HUDEP-2 (cell line): ENCODE data around the gene SP140.

Experiments used
- DNase-seq, 76 experiments: peaks; one replicate each; lab custom pipeline; 2025; ENCODE audit not compliant: unreplicated experiment in 76 of 76; lab: John Stamatoyannopoulos, UW

The SP140 gene

GRCh38 chr2:230360028-230360427 lies 134.5 kb downstream of the SP140 start:
- DNase-seq, result no peak

GRCh38 chr2:230362030-230362691 lies 136.6 kb downstream of the SP140 start:
- no peak for DNase-seq
